GM19099 (cell line): ENCODE data around the gene TINCR.

Experiments
- POLR2A ChIP-seq: IDR thresholded peaks from 3 replicates; pipeline ENCODE4 v1.6.1; 2011; ENCODE audit warnings: low read depth; ENCODE audit not compliant: insufficient read length; ENCODE audit errors: extremely low read depth

Gene TINCR

DNA sequence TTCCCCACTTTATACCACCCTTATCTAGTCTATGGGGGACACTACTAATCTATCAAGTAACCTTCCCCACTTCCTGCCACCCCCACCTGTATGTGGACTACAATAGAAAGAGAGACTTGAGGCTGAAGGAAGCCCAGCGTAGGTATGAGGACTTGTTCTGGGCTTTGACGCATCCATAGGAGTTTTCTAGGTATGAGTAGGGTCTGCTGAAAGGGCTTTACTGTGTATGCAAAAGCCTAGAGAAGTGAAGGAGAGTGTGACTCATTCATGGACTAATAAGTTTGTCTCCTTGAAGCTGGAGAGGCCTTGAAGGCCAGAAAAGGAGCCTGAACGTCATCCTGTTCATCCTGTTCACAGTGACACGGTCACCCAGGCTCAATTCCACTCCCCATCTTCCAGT lies 21.8 kb downstream of the TINCR start:
- no peak for TF ChIP-seq POLR2A

DNA sequence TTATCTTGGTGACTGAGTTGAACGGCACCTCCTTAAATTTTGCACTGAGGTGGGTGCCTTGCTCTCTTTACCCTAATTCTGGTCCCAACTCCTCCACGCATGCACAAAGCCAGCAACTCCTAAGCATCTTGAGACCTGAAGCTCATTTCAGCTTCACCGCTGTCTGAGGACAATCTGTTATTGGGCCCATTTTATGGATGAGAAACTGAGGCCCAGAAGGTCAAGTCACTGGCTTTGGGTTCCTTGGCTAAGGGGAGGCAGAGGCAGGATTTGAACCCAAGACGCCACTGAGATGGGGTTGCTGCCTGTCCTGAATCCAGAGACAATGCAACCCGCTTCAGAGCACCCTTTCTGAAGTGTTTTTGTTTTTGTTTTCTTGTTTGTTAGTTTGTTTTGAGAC lies 22.7 kb downstream of the TINCR start:
- TF ChIP-seq POLR2A: no peak

DNA sequence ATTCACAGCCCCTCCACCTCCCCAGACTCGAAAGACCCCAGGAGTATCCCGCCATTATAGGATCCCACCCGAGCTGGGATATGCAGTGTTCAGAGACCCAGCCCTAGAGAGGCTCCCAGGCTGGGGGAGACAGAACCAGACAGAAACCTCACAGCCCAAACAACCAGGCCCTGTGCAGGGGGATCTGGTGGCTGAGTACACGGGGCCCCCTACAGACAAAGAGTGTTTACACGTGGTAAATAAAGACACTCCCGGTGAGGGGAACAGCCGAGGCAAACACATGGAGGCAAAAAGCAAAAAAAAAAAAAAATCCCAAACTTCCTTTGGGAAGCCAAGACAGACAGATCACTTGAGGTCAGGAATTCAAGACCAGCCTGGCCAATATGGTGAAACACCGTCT lies 25.1 kb downstream of the TINCR start:
- TF ChIP-seq POLR2A: no peak

DNA sequence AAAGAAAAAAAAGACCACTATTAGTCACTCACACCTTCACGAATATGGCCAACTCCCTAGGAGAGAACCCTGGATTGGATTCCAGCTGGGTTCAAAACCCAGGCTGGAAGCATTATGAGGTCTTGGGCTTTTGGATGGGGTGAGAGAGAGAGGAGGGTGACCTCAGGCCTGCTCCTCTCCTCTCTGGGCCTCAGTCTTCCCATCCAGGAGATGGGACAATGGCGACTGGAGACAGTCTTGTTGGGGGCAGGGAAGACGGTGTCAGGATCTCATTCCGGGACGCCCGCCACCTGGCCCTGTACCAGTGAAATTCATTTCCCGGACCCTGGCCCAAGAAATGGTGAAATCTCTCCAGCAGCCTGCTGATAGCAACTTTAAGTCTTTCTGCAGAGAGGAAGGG lies 26.3 kb downstream of the TINCR start:
- no peak for TF ChIP-seq POLR2A

DNA sequence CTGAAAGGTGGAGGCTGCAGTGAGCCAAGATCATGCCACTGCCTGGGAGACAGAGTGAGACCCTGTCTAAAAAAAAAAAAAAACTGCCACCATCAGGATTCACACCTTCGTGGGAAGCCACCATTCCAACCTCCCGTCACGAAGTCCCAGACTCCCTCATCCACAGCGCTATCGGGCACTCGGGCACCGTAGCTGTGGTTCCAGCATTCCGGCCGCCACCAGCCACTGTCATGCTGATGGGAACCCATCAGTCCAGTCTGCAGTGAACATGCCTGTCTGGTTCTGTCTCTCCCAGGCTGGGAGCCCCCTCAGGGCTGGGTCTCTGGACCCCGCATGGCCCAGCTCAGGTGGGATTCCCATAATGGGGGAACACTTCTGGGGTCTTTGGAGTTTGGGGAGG lies 27.5 kb downstream of the TINCR start:
- TF ChIP-seq POLR2A: no peak

DNA sequence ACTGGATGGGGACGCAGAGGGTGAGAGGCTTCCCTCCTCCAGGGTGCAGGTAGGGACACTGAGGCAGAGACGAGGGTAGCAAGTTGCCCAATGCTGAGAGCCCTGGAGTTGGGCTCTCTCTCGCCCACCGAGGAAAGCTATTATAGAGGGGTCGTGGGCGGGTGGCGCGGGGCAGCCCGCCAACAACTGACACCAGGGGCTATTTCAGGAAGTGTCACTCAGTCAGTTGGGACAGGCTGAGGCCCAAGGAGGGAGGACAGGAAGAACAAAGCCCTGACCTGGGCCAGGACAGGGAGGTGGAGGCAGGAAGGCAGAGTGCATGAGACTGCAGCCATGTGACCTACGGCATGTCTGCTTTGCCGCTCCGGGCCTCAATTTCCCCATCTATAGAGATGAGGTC lies 29.9 kb downstream of the TINCR start:
- TF ChIP-seq POLR2A: no peak

DNA sequence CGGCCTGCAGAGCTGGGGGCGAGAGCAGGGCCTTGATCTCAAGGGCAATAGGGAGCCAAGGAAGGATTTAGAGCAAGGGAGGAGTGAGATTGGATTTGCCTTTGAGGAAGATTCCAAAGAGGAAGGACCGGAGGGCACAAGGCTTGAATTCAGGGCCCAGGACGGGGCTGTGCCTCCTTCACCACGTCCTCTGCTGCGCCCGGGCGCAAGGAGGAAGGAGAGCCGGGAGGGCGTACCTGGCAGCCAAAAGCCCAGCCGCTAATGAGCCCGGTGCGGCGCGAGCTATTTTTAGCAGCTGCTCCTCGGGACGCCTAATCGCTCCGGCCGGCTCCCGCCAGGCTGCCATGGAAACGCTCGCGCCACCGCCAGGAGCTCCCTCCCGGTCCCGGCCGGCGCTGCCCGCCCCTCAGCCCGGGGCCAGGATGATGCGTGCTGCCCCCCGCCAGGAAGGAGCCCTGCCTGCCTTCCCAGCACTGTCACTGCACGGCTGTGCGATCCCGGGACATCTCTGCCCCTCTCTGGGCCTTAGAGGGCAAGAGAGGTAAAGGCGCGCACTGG lies 31.3 kb downstream of the TINCR start:
- TF ChIP-seq POLR2A: no peak

DNA sequence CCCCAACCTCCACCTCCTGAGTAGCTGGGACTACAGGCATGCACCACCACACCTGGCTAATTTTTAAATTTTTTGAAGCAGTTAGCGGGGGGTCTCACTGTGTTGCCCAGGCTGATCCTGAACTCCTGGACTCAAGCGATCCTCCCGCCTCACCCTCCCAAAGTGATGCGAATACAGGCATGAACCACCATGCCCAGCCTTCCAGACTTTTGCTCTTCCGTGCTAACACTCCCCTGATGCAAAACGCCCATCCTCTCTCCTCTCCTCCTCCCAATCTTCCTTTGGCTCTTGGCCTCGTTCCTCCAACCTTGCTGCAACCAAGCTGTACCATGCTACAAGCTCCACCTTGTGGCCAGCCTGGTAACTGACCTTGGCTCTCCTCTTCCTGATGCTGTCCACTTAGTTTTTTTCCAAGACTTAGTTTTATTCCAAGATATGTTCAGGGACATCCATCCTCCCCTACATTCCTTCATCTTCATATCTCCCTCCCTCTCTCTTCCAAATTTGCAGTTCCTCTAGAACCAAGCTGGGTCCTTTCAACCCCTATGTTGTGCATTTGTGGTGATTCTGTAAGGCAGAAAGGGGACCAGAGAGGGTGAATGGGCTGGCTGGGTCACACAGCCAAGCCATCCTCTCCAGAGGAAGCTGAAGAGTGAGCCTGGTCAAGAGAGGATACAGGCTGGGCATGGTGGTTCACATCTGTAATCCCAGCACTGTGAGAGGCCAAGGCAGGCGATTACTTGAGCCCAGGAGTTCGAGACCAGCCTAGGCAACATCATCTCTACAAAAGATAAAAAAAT lies 32.8 kb downstream of the TINCR start:
- no peak for TF ChIP-seq POLR2A

DNA sequence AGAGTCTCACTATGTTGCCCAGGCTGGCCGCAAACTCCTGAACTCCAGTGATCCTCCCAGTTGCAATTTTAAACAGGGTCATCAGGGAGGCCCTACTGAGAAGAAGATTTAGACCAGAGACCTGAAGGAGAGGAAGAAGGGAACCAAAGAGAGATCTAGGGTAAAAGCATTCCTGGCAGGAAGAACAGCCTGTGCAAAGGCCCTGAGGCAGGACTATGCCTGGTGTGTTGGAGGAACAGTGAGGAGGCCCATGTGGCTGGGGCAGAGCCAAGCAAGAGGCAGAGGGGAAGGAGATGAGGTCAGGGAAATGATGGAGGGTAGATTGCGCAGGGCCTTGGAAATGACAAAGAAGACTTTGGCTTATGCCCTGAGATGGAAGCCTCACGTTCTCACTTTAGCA lies 34.5 kb downstream of the TINCR start:
- TF ChIP-seq POLR2A: no peak

DNA sequence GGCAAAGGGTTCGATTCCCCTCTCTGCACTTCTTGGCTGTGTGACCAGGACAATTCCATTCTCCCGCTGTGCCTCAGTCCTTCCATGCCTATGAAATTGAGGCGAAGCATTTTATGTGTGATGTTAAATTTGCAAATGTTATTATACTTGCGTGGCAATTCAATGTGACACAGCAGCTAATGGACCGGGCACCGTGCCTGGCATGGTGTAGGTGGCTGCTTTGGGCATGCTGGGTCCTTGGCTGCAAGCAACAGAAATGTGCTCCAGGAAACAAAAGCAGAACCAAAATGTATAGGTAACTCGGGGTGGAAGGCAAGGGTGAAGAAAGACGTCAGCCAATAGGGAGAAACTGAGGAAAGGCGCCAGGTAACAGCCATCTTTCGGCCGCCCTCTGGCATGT lies 37.1 kb downstream of the TINCR start:
- no peak for TF ChIP-seq POLR2A

DNA sequence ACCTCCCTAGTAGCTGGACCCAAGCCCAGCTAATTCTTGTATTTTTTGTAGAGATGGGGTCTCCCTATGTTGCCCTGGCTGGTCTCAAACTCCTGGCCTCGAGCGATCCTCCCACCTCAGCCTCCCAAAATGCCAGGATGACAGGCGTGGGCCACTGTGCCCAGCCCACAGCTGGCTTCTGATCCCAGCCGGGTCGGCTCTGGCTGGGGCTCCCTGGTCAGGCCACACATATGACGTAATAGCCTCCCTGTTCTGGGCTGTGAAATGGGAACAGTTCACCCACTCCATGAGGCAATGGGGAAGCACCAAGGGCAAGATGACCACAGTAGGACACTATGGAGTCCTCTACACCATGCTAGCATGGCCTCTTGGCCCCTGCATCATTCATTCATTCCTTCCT lies 41.1 kb downstream of the TINCR start:
- TF ChIP-seq POLR2A: no peak

DNA sequence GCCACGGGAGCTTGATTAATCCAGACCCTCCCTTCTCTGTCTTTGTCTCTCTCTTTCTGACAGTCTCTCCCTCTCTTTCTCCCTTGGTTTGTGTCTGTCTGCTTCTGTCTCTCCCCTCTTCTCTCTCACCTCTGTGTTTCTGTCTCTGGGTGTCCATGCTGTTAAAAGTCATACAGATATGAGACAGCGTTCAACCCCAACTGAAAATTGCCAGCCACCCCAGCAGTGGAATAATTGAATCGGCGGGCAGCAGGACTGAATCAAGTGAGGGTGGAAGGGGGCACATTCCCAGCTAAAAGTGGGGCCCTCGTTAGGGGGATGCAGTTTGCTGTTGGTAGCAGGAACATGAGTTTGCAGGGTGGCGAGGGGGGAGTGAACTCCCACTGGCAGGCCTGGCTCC lies 43.7 kb downstream of the TINCR start:
- TF ChIP-seq POLR2A: no peak

DNA sequence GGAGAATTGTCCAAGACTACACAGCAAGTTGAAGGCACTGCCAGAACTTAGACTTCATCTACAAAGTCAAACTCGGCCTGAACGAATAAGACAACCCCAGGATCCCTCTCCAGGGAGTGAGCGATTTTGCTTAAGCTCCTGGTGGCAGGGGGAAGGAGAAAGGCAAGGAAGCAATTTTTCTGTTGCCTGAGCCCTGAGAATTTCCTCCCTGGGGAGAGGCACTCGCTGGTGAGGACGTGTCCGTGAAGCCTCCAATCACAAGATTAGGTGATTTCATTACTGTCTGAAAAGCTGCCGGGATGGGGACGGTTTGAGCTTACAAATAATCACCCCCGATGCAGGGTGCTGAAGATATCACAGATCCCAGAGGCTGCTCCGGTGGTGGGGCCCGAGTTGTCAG lies 45.6 kb downstream of the TINCR start:
- TF ChIP-seq POLR2A: no peak

DNA sequence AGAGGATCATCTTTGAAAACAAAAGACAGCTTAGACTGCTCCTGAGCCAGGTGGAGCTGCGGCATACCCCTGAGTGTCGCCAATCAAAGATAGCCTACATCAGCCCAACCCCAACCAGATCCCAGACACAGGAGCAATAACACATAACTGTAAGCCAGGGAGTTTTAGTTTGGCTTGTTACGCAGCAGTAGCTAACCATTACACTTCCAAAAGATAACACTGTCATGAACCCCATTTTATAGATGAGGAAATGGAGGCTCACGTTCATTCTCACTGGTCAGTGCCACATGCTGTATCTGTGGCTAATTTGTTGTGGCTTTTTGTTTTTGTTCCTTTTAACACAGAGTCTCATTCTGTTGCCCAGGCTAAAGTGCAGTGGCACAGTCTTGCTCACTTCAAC lies 47.3 kb downstream of the TINCR start:
- TF ChIP-seq POLR2A: no peak

DNA sequence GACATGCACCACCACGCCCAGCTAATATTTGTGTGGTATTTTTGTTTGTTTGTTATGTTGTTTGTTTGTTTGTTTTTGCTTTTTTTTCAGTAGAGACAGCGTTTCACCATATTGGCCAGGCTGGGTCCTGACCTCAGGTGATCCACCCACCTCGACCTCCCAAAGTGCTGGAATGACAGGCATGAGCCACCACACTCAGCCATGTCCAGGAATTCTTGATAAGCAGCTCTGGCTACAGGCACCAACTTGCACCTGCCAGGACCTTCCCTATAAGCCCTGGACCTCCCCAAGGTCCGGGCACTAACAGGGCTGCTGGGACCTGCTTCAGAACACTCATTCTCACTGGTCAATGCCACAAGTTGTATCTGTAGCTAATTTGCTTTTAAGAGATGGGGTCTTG lies 48.7 kb downstream of the TINCR start:
- TF ChIP-seq POLR2A: no peak

DNA sequence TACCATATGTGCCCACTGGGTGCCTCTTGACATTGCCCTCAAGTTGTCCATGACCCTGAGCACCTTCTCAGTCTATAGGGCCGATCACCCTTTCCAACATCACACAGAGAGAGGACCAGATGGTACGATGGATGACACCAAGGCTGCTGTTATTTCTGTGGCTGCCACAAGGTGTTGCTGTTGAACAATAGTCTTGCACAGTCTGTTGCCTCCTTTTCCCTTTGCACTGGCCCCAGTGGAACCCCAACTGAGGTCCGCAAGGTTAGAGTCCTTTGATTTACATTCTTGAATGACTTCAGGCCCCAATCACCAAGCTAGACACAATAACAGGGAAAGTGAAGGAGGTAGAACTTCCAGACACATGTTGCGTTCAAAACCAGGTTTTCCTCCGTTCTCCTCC lies 52.0 kb downstream of the TINCR start:
- no peak for TF ChIP-seq POLR2A

DNA sequence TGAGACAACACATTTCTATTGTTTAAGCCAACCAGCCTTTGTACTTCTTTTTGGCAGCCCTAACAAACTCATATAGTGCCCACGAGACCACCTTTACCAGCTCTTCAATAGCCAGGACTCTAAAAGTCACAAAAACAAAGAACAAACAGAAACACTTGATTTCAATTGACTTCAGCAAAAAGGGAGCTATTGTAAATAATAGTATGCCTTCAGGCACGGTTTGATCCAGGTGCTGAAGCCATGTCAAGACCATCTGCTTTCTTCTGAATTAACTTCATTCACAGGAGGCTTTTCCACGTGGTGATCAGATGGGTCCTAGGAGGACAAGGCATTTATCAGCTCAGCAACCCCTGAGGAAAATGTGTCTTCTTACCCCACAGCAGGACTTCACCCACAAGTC lies 53.8 kb downstream of the TINCR start:
- TF ChIP-seq POLR2A: no peak
